IPS DF 6.9 (cell line): ENCODE measurements around the gene ALDH1A2.

Experiments
- DNase-seq: peaks from one replicate; pipeline ENCODE4 v3.0.0-alpha.2; 2013; ENCODE audit warnings: low read depth, low spot score
- H3K27ac ChIP-seq: one replicate; pipeline ENCODE4 v1.5.1; 2013; ENCODE audit warnings: low read length, control low read depth
- H3K27me3 ChIP-seq: 2 replicates; pipeline ENCODE4 v1.6.1; 2013; ENCODE audit warnings: mild to moderate bottlenecking, low read length; ENCODE audit not compliant: control insufficient read depth, insufficient read depth
- H3K36me3 ChIP-seq: 2 replicates; pipeline ENCODE4 v1.6.1; 2013; ENCODE audit warnings: low read length; ENCODE audit not compliant: control insufficient read depth, insufficient read depth
- H3K4me1 ChIP-seq: 2 replicates; pipeline ENCODE4 v1.6.1; 2013; ENCODE audit warnings: low read length; ENCODE audit not compliant: control insufficient read depth, insufficient read depth
- H3K4me3 ChIP-seq: 2 replicates; pipeline ENCODE4 v1.5.1; 2013; ENCODE audit warnings: mild to moderate bottlenecking, low read length
- H3K9me3 ChIP-seq: 2 replicates; pipeline ENCODE4 v1.6.1; 2013; ENCODE audit warnings: low read length, inconsistent platforms; ENCODE audit not compliant: control insufficient read depth, insufficient read depth
- WGBS: extraction: QIAGEN DNeasy Blood & Tissue Kit; methylation state at CpG from one replicate; pipeline ENCODE4 v1.1.7; 2013; ENCODE audit warnings: mixed read lengths, missing lambda C conversion rate; ENCODE audit not compliant: insufficient read length, insufficient coverage; 5-methylcytosine and 5-hydroxymethylcytosine counted together

Gene ALDH1A2

GRCh38 chr15:57945616-57946015 lies 119.9 kb downstream of the ALDH1A2 start:
- DNase-seq: no peak
- Histone ChIP-seq H3K9me3 (no peaks in the 10 kb centered on the region), H3K36me3 (no peaks in the 10 kb centered on the region), H3K4me3 (no peak overlapping the region), H3K27ac (no peak overlapping the region), H3K4me1 (no peaks in the 10 kb centered on the region), H3K27me3 (no peaks in the 10 kb centered on the region)
- whole genome bisulfite sequencing: no CpG with 5 or more reads among the region's 2 CpGs

GRCh38 chr15:57943754-57944420 lies 121.6 kb downstream of the ALDH1A2 start:
- WGBS: no CpG with 5 or more reads among the region's 3 CpGs
- H3K9me3 ChIP-seq: no peaks in the 10 kb centered on the region
- H3K4me3 ChIP-seq: no peak overlapping the region
- DNase-seq: no peak
- no peaks in the 10 kb centered on the region for H3K27me3 ChIP-seq
- no peaks in the 10 kb centered on the region for H3K36me3 ChIP-seq
- no peak overlapping the region for H3K27ac ChIP-seq
- no peaks in the 10 kb centered on the region for H3K4me1 ChIP-seq

- no peak overlapping the region for H3K27ac ChIP-seq
- H3K4me1 ChIP-seq: no peaks in the 10 kb centered on the region
- H3K4me3 ChIP-seq: no peak overlapping the region
- no peaks in the 10 kb centered on the region for H3K36me3 ChIP-seq
- H3K27me3 ChIP-seq: no peaks in the 10 kb centered on the region
- DNase-seq: no peak
- H3K9me3 ChIP-seq: no peaks in the 10 kb centered on the region
- no CpG with 5 or more reads among the region's 5 CpGs for WGBS
Observed at GRCh38 chr15:57943171-57943570, 122.3 kb downstream of the ALDH1A2 start.

- Histone ChIP-seq H3K36me3 (no peaks in the 10 kb centered on the region), H3K27me3 (no peaks in the 10 kb centered on the region), H3K9me3 (no peaks in the 10 kb centered on the region), H3K27ac (no peak overlapping the region), H3K4me3 (no peak overlapping the region), H3K4me1 (no peaks in the 10 kb centered on the region)
- no peak for DNase-seq
- no CpG with 5 or more reads among the region's 1 CpG for WGBS
Observed at GRCh38 chr15:57941816-57942215, 123.7 kb downstream of the ALDH1A2 start.

- peaks cover 2% of the 10 kb centered on the region; the same call in 1 of the 2 replicates for H3K4me1 ChIP-seq
- H3K27me3 ChIP-seq: no peaks in the 10 kb centered on the region
- H3K27ac ChIP-seq: no peak overlapping the region
- no CpG with 5 or more reads among the region's 2 CpGs for WGBS
- no peaks in the 10 kb centered on the region for H3K9me3 ChIP-seq
- no peak for DNase-seq
- H3K36me3 ChIP-seq: no peaks in the 10 kb centered on the region
- no peak overlapping the region for H3K4me3 ChIP-seq
Observed at GRCh38 chr15:57932348-57932747, 133.2 kb downstream of the ALDH1A2 start.

GRCh38 chr15:57931570-57931969 lies 133.9 kb downstream of the ALDH1A2 start:
- no peaks in the 10 kb centered on the region for H3K36me3 ChIP-seq
- no peak overlapping the region for H3K4me3 ChIP-seq
- H3K27me3 ChIP-seq: no peaks in the 10 kb centered on the region
- H3K27ac ChIP-seq: no peak overlapping the region
- DNase-seq: no peak
- WGBS: no CpG with 5 or more reads among the region's 1 CpG
- no peaks in the 10 kb centered on the region for H3K9me3 ChIP-seq
- H3K4me1 ChIP-seq: peaks cover 2% of the 10 kb centered on the region; the same call in 1 of the 2 replicates

GRCh38 chr15:57927091-57927631 lies 138.3 kb downstream of the ALDH1A2 start:
- Histone ChIP-seq H3K4me3 (no peak overlapping the region), H3K9me3 (no peaks in the 10 kb centered on the region), H3K36me3 (no peaks in the 10 kb centered on the region), H3K4me1 (no peaks in the 10 kb centered on the region), H3K27me3 (no peaks in the 10 kb centered on the region), H3K27ac (no peak overlapping the region)
- no peak for DNase-seq
- no CpG with 5 or more reads among the region's 6 CpGs for WGBS

GRCh38 chr15:57925650-57926049 lies 139.9 kb downstream of the ALDH1A2 start:
- WGBS: no CpG with 5 or more reads among the region's 3 CpGs
- no peaks in the 10 kb centered on the region for H3K27me3 ChIP-seq

GRCh38 chr15:57924598-57924997 lies 140.9 kb downstream of the ALDH1A2 start:
- Histone ChIP-seq H3K27ac (no peak overlapping the region), H3K4me1 (no peaks in the 10 kb centered on the region), H3K36me3 (no peaks in the 10 kb centered on the region), H3K4me3 (no peak overlapping the region), H3K27me3 (no peaks in the 10 kb centered on the region), H3K9me3 (no peaks in the 10 kb centered on the region)
- DNase-seq: no peak
- WGBS: no CpG with 5 or more reads among the region's 3 CpGs

More at GRCh38 chr15:57925650-57926049, 139.9 kb downstream of the ALDH1A2 start:
- no peaks in the 10 kb centered on the region for H3K9me3 ChIP-seq
- H3K4me1 ChIP-seq: no peaks in the 10 kb centered on the region
- H3K36me3 ChIP-seq: no peaks in the 10 kb centered on the region
- no peak overlapping the region for H3K27ac ChIP-seq
- DNase-seq: no peak
- H3K4me3 ChIP-seq: no peak overlapping the region

- H3K27ac ChIP-seq: no peak overlapping the region
- no peaks in the 10 kb centered on the region for H3K9me3 ChIP-seq
- H3K27me3 ChIP-seq: no peaks in the 10 kb centered on the region
- H3K4me1 ChIP-seq: no peaks in the 10 kb centered on the region
- no peak overlapping the region for H3K4me3 ChIP-seq
- no peak for DNase-seq
- H3K36me3 ChIP-seq: no peaks in the 10 kb centered on the region
- no CpG with 5 or more reads among the region's 3 CpGs for WGBS
Observed at GRCh38 chr15:57923750-57924149, 141.8 kb downstream of the ALDH1A2 start.

- Histone ChIP-seq H3K4me1 (no peaks in the 10 kb centered on the region), H3K27ac (no peak overlapping the region), H3K27me3 (no peaks in the 10 kb centered on the region), H3K4me3 (no peak overlapping the region), H3K9me3 (no peaks in the 10 kb centered on the region), H3K36me3 (no peaks in the 10 kb centered on the region)
- DNase-seq: no peak
- no CpG with 5 or more reads among the region's 1 CpG for WGBS
Observed at GRCh38 chr15:57923306-57923705, 142.2 kb downstream of the ALDH1A2 start.
